ENCODE measurements around the gene LTV1. TPM values are rescaled to one million over a fixed set of nuclear protein-coding genes. Genes with fewer than 3 reads are reported as not detected.

LTV1 gene
- total RNA-seq, 2 experiments from 2014 or later = 30.9 to 31.6 TPM

DNA sequence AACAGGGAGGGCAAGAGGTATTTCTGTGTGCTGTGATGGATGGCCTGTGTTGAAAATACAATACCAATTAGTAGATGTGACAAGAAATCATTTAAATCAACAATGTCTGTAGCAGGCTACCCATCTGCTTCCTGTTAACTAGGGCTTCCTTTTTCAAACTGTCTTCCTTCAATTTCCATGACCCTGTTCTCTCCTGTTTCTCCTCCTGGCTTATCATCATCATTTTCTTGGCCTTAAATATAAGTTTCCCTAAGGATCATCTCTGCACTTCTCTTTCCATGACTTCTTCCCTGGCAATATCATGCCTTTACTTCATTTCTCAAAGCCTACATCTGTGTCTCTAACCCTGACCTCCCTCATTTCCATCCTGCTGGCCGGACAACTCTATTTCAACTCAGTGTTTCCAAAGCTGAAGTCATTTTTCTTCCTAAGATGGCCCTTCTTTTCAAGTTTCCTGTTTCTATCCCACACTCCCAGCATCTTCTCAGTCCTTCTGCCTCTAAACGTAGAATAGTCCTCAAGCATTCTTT, 39.3 kb downstream of the LTV1 start:
- no peaks in the 10 kb centered on the region for H3K36me3 Mint-ChIP-seq (ENCODE audit: low read depth)
- intact Hi-C loops (cut with micrococcal nuclease) = no loop called here
- no peak overlapping the region for H3K27ac Mint-ChIP-seq
- H3K4me1 Mint-ChIP-seq (ENCODE audit: low read depth) = no peaks in the 10 kb centered on the region
- H3K27me3 Mint-ChIP-seq = no peaks in the 10 kb centered on the region
- ChIA-PET POLR2A (no interaction called here), CTCF (interaction anchor here (1.4 kb wide), 1 partner anchor 59 kb away, joined by 4 read pairs; no protein-coding TSS in a partner anchor)
- no peak for ATAC-seq
- DNase-seq = no peak
- no peak overlapping the region for H3K4me3 Mint-ChIP-seq
- TF ChIP-seq, protein P1, sequence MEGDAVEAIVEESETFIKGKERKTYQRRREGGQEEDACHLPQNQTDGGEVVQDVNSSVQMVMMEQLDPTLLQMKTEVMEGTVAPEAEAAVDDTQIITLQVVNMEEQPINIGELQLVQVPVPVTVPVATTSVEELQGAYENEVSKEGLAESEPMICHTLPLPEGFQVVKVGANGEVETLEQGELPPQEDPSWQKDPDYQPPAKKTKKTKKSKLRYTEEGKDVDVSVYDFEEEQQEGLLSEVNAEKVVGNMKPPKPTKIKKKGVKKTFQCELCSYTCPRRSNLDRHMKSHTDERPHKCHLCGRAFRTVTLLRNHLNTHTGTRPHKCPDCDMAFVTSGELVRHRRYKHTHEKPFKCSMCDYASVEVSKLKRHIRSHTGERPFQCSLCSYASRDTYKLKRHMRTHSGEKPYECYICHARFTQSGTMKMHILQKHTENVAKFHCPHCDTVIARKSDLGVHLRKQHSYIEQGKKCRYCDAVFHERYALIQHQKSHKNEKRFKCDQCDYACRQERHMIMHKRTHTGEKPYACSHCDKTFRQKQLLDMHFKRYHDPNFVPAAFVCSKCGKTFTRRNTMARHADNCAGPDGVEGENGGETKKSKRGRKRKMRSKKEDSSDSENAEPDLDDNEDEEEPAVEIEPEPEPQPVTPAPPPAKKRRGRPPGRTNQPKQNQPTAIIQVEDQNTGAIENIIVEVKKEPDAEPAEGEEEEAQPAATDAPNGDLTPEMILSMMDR (IDR thresholded peaks at IDR 0.05) = no peak
- peaks cover 4% of the 10 kb centered on the region for H3K9me3 Mint-ChIP-seq

DNA sequence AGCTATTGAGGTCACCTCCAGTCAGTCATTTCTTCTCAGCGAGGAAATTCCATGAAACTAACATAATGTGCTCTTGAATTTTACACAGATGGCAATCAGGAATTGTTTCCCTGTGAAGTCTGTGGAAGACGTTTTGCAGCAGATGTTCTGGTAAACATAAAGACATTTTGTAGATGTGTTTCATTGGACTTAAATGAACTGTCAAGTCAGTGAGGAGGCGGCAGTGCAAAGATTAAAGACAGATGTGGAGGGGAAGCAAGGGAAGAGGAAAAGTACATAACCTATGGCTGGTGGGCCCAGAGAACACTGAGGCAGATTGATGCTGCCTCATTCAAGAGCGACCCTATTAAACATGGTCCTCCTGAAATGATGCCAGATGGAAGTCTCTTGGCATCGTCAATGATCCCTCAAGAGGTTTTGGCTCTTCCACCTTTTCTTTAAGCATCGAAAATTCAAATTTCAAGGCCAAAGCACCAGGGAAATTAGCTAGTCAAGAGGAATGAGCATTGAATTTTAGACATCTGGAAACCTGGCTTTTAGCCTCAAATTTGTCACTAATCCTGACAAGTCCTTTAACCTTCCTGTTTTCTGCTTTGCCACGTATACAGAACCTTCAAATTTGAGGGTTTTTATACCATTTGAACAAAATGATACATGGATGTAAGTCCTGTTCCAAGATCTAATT, 41.2 kb downstream of the LTV1 start:
- CTCF ChIA-PET = interaction anchor here (0.7 to 2.1 kb wide), 5 partner anchors 11 to 309 kb away, joined by 3 to 10 read pairs (median 3); no protein-coding TSS in a partner anchor
- H3K27me3 Mint-ChIP-seq = no peaks in the 10 kb centered on the region

DNA sequence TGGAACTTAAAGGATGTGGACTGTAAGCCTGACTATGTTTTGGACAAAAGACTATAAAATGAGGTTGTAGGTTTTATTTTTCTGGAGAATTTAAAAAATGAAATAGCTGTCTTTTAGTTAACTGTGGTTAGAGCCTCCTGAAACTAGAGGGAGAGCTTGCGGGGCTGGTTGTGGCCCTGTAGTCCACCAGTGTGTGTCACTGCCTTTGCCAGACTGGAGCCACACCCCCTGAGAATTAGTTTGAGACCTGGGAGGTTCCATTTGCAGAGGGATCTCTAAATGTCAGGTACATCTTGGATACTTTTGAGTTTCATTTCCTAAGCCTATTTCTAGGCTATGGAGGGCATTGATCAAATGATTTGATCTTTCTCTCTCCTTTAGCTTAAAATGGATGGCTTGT, 42.0 kb downstream of the LTV1 start:
- Mint-ChIP-seq H3K4me1 (ENCODE audit: low read depth) (no peaks in the 10 kb centered on the region), H3K4me3 (no peak overlapping the region), H3K36me3 (ENCODE audit: low read depth) (no peaks in the 10 kb centered on the region), H3K27ac (no peak overlapping the region), H3K9me3 (no peaks in the 10 kb centered on the region), H3K27me3 (no peaks in the 10 kb centered on the region)
- TF ChIP-seq, protein P1 (IDR thresholded peaks at IDR 0.05) = no peak
- intact Hi-C loops (cut with micrococcal nuclease) = no loop called here
- POLR2A ChIA-PET = interaction anchor here (0.6 kb wide), 2 partner anchors 304 to 470 kb away, joined by 3 read pairs; no protein-coding TSS in a partner anchor
- CTCF ChIA-PET = interaction anchor here (0.7 to 2.1 kb wide), 6 partner anchors 10 to 310 kb away, joined by 3 to 10 read pairs (median 3); no protein-coding TSS in a partner anchor
- DNase-seq (no peak), ATAC-seq (no peak)

More for the DNA sequence above, 41.2 kb downstream of the LTV1 start:
- DNase-seq (no peak), ATAC-seq (no peak)
- POLR2A ChIA-PET = interaction anchor here (0.6 kb wide), 1 partner anchor 469 kb away, joined by 3 read pairs; no protein-coding TSS in a partner anchor
- H3K9me3 Mint-ChIP-seq = no peaks in the 10 kb centered on the region
- no peaks in the 10 kb centered on the region for H3K4me1 Mint-ChIP-seq (ENCODE audit: low read depth)
- H3K27ac Mint-ChIP-seq = no peak overlapping the region
- intact Hi-C loops (cut with micrococcal nuclease) = no loop called here
- H3K36me3 Mint-ChIP-seq (ENCODE audit: low read depth) = no peaks in the 10 kb centered on the region
- no peak overlapping the region for H3K4me3 Mint-ChIP-seq
- TF ChIP-seq, protein P1 (IDR thresholded peaks at IDR 0.05) = no peak

DNA sequence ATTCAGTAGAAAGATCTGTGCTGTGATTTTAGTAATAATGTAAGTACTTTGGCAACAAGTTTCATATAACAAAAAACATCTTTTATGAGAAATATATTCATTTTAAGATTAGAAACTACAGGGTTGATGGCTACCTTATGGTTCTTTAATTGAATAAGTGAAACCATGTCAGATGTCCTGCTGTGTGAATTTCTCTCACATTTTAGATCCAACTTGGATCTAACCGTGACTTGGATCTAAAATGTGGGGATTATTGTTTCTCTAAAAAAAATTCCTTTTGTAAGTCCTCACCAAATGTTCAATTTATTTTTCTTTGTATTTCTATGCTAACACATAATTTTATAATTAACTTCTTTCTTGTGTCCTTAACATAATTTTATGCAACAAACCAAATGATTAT, 51.5 kb downstream of the LTV1 start:
- no peak overlapping the region for H3K4me3 Mint-ChIP-seq
- no peaks in the 10 kb centered on the region for H3K36me3 Mint-ChIP-seq (ENCODE audit: low read depth)
- intact Hi-C loops (cut with micrococcal nuclease) = no loop called here
- H3K27me3 Mint-ChIP-seq = no peaks in the 10 kb centered on the region
- ATAC-seq (no peak), DNase-seq (no peak)
- H3K4me1 Mint-ChIP-seq (ENCODE audit: low read depth) = no peaks in the 10 kb centered on the region
- no peak overlapping the region for H3K27ac Mint-ChIP-seq
- ChIA-PET CTCF (interaction anchor here (1.6 kb wide), 1 partner anchor 9 kb away, joined by 3 read pairs; no protein-coding TSS in a partner anchor), POLR2A (no interaction called here)
- H3K9me3 Mint-ChIP-seq = no peaks in the 10 kb centered on the region
- TF ChIP-seq, protein P1 (IDR thresholded peaks at IDR 0.05) = no peak
